GM18511 (cell line): ENCODE data around the gene MTIF2.
A peak's percentile ranks its signal among the peaks of the same experiment; 100 is the strongest.
"Not testable (repeated sequence)": the region's sequence is repeated elsewhere in the genome, so short reads cannot be mapped to it uniquely, and the experiment has no call there.

Source experiments
- ATAC-seq: cut with Tn5 transposase; IDR thresholded peaks from one replicate; pipeline ENCODE4 v1.9.1; 2021; ENCODE audit warnings: mild to moderate bottlenecking, moderate library complexity; ENCODE audit not compliant: unreplicated experiment

Gene MTIF2, protein sequence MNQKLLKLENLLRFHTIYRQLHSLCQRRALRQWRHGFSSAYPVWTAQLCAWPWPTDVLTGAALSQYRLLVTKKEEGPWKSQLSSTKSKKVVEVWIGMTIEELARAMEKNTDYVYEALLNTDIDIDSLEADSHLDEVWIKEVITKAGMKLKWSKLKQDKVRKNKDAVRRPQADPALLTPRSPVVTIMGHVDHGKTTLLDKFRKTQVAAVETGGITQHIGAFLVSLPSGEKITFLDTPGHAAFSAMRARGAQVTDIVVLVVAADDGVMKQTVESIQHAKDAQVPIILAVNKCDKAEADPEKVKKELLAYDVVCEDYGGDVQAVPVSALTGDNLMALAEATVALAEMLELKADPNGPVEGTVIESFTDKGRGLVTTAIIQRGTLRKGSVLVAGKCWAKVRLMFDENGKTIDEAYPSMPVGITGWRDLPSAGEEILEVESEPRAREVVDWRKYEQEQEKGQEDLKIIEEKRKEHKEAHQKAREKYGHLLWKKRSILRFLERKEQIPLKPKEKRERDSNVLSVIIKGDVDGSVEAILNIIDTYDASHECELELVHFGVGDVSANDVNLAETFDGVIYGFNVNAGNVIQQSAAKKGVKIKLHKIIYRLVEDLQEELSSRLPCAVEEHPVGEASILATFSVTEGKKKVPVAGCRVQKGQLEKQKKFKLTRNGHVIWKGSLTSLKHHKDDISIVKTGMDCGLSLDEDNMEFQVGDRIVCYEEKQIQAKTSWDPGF

DNA sequence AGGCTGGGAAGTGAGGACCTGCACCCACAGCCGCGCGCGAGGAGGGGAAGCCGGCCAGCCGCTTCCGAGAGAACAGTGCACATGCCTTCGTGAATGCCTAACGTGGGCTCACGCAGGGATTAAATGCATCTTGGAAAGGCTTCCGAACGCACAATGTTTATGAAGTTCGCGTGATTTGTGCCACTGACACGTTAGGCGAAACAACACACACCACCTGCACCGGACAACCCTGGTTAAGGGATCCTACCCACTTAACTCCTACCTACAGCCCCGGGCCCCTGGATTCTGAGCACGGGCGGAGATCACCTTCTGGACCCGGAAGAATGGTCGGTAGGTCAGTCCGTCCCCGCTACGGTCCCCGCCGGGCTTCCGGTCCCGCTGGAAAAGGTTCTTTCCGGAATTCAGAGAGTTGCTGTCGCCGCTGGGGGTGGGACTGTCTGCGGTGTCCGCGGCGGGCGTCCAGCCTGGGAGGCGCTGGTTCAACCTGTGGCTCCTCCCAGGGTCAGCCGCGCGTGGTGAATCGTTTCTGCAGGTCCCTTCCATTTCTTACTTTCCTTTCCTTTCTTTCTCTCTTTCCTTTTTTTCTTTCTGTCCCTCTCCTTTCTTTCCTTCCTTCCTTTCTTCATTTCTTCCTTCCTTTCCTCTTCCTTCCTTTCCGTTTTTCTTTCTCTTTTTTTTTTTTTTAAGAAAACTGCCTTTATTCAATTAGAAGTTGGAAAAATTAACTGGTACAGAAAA, at the start of gene MTIF2:
TSS of gene MTIF2 (minus strand) at position 325 of the 738 bp plus-strand sequence. CDS start 5,373 bp downstream, outside the sequence.
- peak; percentile 97 for ATAC-seq

DNA sequence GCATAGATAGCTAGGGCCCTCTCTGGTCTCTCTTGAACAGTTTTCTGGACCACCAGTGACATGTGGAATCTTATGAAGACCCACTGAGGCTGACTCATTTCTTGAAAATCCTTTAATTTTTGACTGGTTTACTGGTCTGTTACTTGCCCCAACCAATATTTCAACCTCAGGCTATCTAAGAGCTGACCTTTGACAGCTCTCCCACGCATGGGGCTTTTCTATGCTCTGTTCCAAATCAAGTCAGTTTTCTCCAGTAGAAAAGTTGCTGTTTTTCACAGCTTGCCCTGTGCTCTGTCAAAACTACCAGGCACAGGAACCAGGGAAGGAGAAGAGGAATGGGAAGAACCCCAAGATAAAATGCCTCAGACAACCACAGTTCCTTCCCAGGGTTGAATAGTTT, 46.0 kb upstream of the MTIF2 start:
- ATAC-seq, result no peak

DNA sequence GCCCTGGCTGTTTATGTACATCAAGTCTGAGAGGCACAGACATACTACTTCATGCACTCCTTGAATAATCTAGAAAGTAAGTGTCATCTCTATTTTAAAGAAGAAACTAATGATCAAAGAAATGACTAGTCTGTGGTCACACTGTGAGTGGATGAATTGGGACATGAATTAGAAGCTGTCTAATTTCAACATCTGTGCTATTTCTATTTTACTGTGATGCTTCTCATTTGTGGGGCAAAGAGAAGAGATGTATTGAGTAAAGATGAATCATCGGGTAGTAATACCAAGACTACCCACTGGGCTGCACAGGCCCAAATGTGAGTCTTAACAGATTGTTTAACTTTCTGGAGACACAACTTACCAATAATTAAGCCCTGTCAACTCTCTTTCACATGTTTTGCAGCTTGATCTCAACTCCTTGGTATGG, 42.4 kb upstream of the MTIF2 start:
- ATAC-seq, result peak; percentile 97

GRCh38 chr2:55309446-55309845, 40.4 kb upstream of the MTIF2 start:
- no peak for ATAC-seq

GRCh38 chr2:55302241-55302640, 33.2 kb upstream of the MTIF2 start:
- ATAC-seq, result peak; percentile 94

DNA sequence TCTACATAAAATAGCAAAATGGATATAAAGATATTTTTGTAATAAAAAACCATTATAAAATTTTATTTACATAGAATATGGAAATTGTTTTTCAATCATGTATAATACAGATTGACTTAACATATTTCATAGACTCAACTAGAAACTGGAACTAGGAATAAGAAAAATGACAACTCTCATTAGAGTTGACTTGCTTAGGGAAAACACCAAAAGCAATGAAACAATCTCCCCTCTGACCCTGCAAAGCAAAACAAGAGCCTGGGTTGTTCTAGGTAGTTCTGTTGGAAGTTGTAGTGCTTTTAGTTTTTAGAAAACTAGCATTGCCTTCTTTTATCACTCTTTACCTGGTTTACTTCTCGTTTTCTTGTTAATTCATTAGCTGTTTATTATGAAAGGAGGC, 32.2 kb upstream of the MTIF2 start:
- ATAC-seq, result no peak

- no peak for ATAC-seq
These were observed 27.4 kb upstream of the MTIF2 start for GRCh38 chr2:55296393-55296792.

- ATAC-seq, result no peak
These were observed 14.1 kb upstream of the MTIF2 start for GRCh38 chr2:55283083-55283482.

DNA sequence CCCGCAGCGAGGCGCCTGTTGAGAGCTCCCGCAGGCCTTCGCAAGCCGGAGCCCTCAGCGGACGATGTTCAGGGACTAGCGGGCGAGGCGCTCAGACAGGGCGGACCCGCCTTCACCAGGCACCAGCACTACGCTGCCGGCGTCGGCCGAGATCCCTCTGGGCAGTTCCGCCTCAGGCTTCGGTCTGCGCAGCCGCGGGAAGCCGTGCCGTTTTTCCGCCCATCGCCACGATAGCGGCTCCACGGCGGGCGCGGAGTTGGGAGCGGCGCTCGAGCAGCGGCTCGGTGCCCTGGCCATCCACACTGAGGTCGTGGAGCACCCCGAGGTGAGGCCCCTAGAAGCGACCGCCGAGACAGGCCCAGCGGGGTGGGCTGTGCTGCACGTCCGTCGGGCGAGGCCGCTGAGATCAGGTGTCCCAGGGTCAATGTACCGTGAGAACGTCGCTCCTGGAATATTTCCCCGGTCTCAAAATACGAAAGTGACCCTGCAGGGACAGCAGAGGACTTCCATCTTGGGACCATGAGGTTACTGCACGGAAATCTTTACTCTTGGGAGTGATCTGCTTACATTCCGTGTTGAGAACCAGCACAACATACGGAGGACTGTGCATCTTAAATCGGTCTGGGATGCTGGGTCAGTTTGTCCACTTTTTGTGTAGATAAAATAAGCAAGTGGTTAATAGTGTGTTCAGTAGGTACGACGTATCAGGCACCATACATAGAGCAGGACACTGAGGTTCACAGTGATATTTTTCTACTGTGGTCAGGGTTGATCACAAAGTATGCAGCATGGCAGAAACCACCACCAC, 13.3 kb upstream of the MTIF2 start:
- peak; percentile 98 for ATAC-seq

GRCh38 chr2:55280851-55281546, 12.0 kb upstream of the MTIF2 start:
- not testable (repeated sequence) for ATAC-seq

- not testable (repeated sequence) for ATAC-seq
These were observed 10.9 kb upstream of the MTIF2 start for GRCh38 chr2:55279859-55280424.

- not testable (repeated sequence) for ATAC-seq
These were observed 10.3 kb upstream of the MTIF2 start for GRCh38 chr2:55279214-55279835.

GRCh38 chr2:55277310-55277709, 8.3 kb upstream of the MTIF2 start:
- ATAC-seq, result no peak

DNA sequence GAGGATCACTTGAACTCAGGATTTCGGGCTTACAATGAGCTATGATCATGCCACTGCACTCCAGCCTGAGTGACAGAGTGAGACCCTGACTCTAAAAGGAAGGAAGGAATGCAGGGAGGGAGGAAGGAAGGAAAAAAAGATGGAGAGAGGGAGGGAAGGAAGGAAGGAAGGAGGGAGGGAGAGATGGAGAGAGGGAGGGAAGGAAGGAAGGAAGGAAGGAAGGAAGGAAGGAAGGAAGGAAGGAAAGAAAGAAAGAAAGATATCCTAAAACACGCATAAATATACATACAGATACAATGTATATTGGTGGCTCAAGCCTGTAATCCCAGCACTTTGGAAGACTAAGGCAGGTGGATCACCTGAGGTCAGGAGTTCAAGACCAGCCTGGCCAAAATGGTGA, 5.3 kb upstream of the MTIF2 start:
- ATAC-seq, result not testable (repeated sequence)

DNA sequence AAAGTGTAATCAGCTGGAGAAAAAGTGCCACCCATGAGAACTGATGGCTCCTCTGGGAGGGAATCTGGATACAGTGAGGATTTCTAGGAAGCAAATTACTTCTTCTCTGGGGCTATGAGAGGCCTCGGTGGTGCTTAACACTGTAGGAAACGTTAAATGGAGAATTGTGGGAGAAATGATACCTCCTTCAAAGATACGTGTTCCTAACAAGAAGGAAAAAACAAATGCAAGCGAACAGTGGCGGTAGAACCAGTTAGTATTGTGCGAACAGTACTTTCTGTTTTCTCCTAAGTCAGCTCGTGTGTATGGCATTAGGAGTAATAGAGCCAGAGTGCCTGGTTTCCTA, 587 bp upstream of the MTIF2 start:
- ATAC-seq, result no peak

- no peak for ATAC-seq
These were observed 634 bp downstream of the MTIF2 start for GRCh38 chr2:55268288-55268906.

DNA sequence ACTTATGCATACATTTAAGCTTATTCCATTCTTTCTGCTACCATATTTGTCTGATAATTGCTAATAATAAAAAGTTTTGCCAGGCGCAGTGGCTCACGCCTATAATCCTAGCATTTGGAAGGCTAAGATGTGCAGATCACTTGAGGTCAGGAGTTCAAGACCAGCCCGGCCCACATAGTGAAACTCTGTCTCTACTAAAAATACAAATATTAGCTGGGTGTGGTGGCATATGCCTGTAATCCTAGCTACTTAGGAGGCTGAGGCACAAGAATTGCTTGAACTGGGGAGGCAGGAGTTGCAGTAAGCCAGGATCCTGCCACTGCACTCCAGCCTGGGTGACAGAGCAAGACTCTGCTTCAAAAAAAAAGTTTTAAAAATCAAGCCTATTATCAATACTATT, 9.4 kb downstream of the MTIF2 start:
- not testable (repeated sequence) for ATAC-seq

- no peak for ATAC-seq
These were observed 16.2 kb downstream of the MTIF2 start for GRCh38 chr2:55252832-55253231.

GRCh38 chr2:55247025-55247424, 22.0 kb downstream of the MTIF2 start:
- ATAC-seq, result no peak
